ENCODE measurements around the gene SNED1.
"Not testable (repeated sequence)": the region's sequence is repeated elsewhere in the genome, so short reads cannot be mapped to it uniquely, and the experiment has no call there.

SNED1 gene

DNA sequence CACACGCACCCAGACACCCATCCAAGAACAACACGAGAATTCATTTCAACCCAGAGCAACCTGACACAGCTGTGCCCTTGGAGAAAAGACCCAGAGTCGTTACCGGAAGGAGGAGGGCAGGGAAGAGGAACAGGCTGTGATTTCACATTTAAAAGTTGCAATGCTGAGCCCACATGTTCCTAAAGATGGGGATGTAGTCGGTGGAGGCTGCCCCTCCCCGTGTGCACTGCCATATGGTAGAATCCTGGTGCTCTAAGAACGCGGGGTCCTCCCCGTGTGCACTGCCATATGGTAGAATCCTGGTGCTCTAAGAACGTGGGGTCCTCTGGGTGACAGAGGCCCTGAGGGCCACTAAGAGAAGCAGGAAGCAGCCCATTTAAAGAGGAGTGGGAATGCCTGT lies 92.8 kb downstream of the SNED1 start:
- DNase-seq: no peak
- Histone ChIP-seq H3K9ac (ENCODE audit: low read depth, low read length) (no peak overlapping the region), H3K9me3 (ENCODE audit: insufficient read depth, low read length, severe bottlenecking) (no peaks in the 10 kb centered on the region), H3K36me3 (ENCODE audit: insufficient read depth, low read length) (peaks cover 99% of the 10 kb centered on the region), H3K4me3 (ENCODE audit: low read depth in 1 of 2, low read length in 2 of 2) (no peak overlapping the region), H3K4me1 (ENCODE audit: insufficient read depth, low read length) (peaks cover 9% of the 10 kb centered on the region), H3K27me3 (ENCODE audit: insufficient read depth, low read length, poor library complexity) (no peaks in the 10 kb centered on the region), H3K79me2 (ENCODE audit: insufficient read depth, low read length) (peaks cover 4% of the 10 kb centered on the region; the same call in 1 of the 2 replicates), H4K20me1 (ENCODE audit: insufficient read depth, low read length) (peaks cover 19% of the 10 kb centered on the region), H2AFZ (ENCODE audit: low read depth, low read length) (no peak overlapping the region), H3K4me2 (ENCODE audit: insufficient read depth, low read length) (no peak overlapping the region), H3K27ac (ENCODE audit: low read length) (no peak overlapping the region)
- no peak for ATAC-seq (ENCODE audit: insufficient read depth, low read depth)
- TF ChIP-seq, protein P1, sequence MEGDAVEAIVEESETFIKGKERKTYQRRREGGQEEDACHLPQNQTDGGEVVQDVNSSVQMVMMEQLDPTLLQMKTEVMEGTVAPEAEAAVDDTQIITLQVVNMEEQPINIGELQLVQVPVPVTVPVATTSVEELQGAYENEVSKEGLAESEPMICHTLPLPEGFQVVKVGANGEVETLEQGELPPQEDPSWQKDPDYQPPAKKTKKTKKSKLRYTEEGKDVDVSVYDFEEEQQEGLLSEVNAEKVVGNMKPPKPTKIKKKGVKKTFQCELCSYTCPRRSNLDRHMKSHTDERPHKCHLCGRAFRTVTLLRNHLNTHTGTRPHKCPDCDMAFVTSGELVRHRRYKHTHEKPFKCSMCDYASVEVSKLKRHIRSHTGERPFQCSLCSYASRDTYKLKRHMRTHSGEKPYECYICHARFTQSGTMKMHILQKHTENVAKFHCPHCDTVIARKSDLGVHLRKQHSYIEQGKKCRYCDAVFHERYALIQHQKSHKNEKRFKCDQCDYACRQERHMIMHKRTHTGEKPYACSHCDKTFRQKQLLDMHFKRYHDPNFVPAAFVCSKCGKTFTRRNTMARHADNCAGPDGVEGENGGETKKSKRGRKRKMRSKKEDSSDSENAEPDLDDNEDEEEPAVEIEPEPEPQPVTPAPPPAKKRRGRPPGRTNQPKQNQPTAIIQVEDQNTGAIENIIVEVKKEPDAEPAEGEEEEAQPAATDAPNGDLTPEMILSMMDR (IDR thresholded peaks at IDR 0.05; ENCODE audit: borderline replicate concordance, extremely low read depth, low read length, poor library complexity, severe bottlenecking): no peak
- no peak for TF ChIP-seq EZH2 (IDR thresholded peaks at IDR 0.05; ENCODE audit: borderline replicate concordance, low read depth, low read length, severe bottlenecking)

DNA sequence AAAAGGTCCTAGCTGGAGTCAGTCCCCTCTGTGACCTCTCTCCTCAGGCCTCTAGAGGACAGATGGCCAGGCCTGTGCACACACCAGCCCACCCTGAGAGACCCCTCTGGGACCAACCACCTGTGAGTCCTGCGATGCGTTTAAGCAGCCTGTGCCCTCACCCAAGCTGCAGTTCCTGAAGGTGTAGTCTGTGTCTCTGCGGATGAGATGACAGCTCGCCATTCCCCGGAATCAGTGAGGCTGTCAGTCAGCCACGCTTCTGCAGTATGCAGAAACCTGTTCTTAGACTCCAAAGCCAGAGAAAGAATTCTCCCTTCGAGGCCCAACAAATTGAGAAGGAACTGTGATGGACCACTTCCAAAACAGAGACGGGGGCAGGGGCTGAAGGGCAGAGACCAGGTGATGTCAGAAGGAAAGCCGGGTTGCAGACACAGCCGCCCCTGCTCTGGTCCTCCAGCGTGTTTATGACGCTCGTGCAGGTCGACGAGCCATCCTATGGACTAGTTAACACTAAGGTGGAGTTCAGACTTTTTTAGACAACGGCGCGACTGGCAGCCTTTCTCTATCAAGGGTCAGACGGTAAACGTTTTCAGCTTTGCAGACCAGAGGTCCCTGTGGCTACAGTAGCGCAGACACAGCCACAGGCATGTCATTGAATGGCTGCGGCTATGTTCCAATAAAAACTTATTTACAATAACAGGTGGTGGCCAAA lies 93.5 kb downstream of the SNED1 start:
- TF ChIP-seq, protein P1 (IDR thresholded peaks at IDR 0.05; ENCODE audit: borderline replicate concordance, extremely low read depth, low read length, poor library complexity, severe bottlenecking): no peak
- no peak for TF ChIP-seq EZH2 (IDR thresholded peaks at IDR 0.05; ENCODE audit: borderline replicate concordance, low read depth, low read length, severe bottlenecking)
- Histone ChIP-seq H2AFZ (ENCODE audit: low read depth, low read length) (no peak overlapping the region), H3K9ac (ENCODE audit: low read depth, low read length) (no peak overlapping the region), H3K9me3 (ENCODE audit: insufficient read depth, low read length, severe bottlenecking) (no peaks in the 10 kb centered on the region), H3K79me2 (ENCODE audit: insufficient read depth, low read length) (peaks cover 8% of the 10 kb centered on the region), H3K4me3 (ENCODE audit: low read depth in 1 of 2, low read length in 2 of 2) (no peak overlapping the region), H3K27me3 (ENCODE audit: insufficient read depth, low read length, poor library complexity) (no peaks in the 10 kb centered on the region), H3K36me3 (ENCODE audit: insufficient read depth, low read length) (peaks cover 99% of the 10 kb centered on the region), H3K27ac (ENCODE audit: low read length) (no peak overlapping the region), H4K20me1 (ENCODE audit: insufficient read depth, low read length) (peaks cover 19% of the 10 kb centered on the region), H3K4me1 (ENCODE audit: insufficient read depth, low read length) (peaks cover 14% of the 10 kb centered on the region), H3K4me2 (ENCODE audit: insufficient read depth, low read length) (no peak overlapping the region)
- DNase-seq (no peak), ATAC-seq (ENCODE audit: insufficient read depth, low read depth) (no peak)

DNA sequence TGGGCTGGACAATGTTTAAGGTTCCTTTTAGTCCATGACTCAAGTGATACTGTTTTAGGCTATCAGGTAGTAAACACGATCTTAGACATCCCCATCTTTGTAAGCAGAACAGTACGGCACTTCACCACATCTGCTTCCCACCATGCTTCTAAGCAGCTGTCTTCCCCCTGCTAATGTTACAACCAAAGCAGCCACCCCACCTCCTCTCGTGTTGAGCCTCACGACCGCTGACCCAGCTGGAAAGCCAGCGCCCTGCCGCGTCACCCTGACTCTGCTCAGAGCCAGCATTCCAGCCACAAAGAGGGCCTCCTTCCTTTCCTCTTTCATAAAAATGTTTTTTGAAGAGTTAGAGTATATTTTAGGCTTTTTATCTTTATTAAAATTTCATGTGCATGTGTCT lies 94.3 kb downstream of the SNED1 start:
- no peak for TF ChIP-seq EZH2 (IDR thresholded peaks at IDR 0.05; ENCODE audit: borderline replicate concordance, low read depth, low read length, severe bottlenecking)
- TF ChIP-seq, protein P1 (IDR thresholded peaks at IDR 0.05; ENCODE audit: borderline replicate concordance, extremely low read depth, low read length, poor library complexity, severe bottlenecking): no peak
- Histone ChIP-seq H3K79me2 (ENCODE audit: insufficient read depth, low read length) (peaks cover 16% of the 10 kb centered on the region), H3K9me3 (ENCODE audit: insufficient read depth, low read length, severe bottlenecking) (no peaks in the 10 kb centered on the region), H3K4me3 (ENCODE audit: low read depth in 1 of 2, low read length in 2 of 2) (no peak overlapping the region), H4K20me1 (ENCODE audit: insufficient read depth, low read length) (peaks cover 22% of the 10 kb centered on the region), H3K4me2 (ENCODE audit: insufficient read depth, low read length) (no peak overlapping the region), H3K4me1 (ENCODE audit: insufficient read depth, low read length) (peaks cover 18% of the 10 kb centered on the region), H2AFZ (ENCODE audit: low read depth, low read length) (no peak overlapping the region), H3K27me3 (ENCODE audit: insufficient read depth, low read length, poor library complexity) (no peaks in the 10 kb centered on the region), H3K27ac (ENCODE audit: low read length) (no peak overlapping the region), H3K9ac (ENCODE audit: low read depth, low read length) (no peak overlapping the region), H3K36me3 (ENCODE audit: insufficient read depth, low read length) (peaks cover 99% of the 10 kb centered on the region)
- no peak for DNase-seq
- ATAC-seq (ENCODE audit: insufficient read depth, low read depth): no peak

DNA sequence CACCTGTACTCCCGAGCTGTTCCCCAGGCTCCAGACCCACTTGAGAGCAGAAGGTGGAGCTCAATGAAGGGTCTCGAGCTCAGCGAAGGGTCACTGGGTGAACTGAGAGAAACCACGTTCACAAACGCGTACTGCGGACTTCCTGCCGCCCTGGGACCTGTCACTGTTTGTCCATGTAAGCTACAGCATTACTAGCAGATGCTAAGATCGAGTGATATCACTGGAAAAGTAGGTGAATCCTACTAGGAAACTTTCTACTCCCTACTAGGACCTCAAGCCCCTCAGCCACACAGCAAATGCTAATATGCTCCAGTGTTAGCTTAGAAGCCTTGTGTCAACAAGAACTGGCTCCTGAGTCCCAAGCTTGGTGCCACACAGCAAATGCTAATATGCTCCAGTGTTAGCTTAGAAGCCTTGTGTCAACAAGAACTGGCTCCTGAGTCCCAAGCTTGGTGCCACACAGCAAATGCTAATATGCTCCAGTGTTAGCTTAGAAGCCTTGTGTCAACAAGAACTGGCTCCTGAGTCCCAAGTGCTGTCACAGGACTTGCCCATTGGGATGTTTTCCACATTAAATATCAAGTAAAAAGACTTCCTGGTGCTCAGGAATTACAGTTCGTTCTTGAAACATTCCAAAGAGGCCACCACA lies 94.8 kb downstream of the SNED1 start:
- not testable (repeated sequence) for H3K4me3 ChIP-seq (ENCODE audit: low read depth in 1 of 2, low read length in 2 of 2); ATAC-seq (ENCODE audit: insufficient read depth, low read depth); H3K9ac ChIP-seq (ENCODE audit: low read depth, low read length); DNase-seq; H3K4me2 ChIP-seq (ENCODE audit: insufficient read depth, low read length); H3K27ac ChIP-seq (ENCODE audit: low read length); H3K27me3 ChIP-seq (ENCODE audit: insufficient read depth, low read length, poor library complexity); H2AFZ ChIP-seq (ENCODE audit: low read depth, low read length); H3K9me3 ChIP-seq (ENCODE audit: insufficient read depth, low read length, severe bottlenecking)
- Histone ChIP-seq H3K79me2 (ENCODE audit: insufficient read depth, low read length) (peaks cover 21% of the 10 kb centered on the region), H3K36me3 (ENCODE audit: insufficient read depth, low read length) (peaks cover 99% of the 10 kb centered on the region), H3K4me1 (ENCODE audit: insufficient read depth, low read length) (peaks cover 19% of the 10 kb centered on the region), H4K20me1 (ENCODE audit: insufficient read depth, low read length) (peaks cover 22% of the 10 kb centered on the region)
